Mucosa of stomach (tissue), 1 donor: ENCODE results near the gene ADGRA3.

ENCODE experiments used
- H3K27me3 ChIP-seq: one replicate; pipeline ENCODE4 v1.7.0; 2013; ENCODE audit warnings: mild to moderate bottlenecking, low read length; ENCODE audit not compliant: control insufficient read depth, insufficient read depth
- H3K36me3 ChIP-seq: one replicate; pipeline ENCODE4 v1.7.0; 2013; ENCODE audit warnings: low read length; ENCODE audit not compliant: control insufficient read depth, insufficient read depth
- H3K4me1 ChIP-seq: one replicate; pipeline ENCODE4 v1.7.0; 2013; ENCODE audit warnings: mild to moderate bottlenecking, low read length; ENCODE audit not compliant: control insufficient read depth, insufficient read depth
- H3K4me3 ChIP-seq: one replicate; pipeline ENCODE4 v1.7.0; 2013; ENCODE audit warnings: low read length
- H3K9ac ChIP-seq: one replicate; pipeline ENCODE4 v1.7.0; 2013; ENCODE audit warnings: mild to moderate bottlenecking, low read length, moderate library complexity
- H3K9me3 ChIP-seq: one replicate; pipeline ENCODE4 v1.7.0; 2013; ENCODE audit warnings: mild to moderate bottlenecking, low read length, moderate library complexity; ENCODE audit not compliant: control insufficient read depth
- donor health status: Pancreatic carcinoma.

Gene ADGRA3

GRCh38 chr4:22504447-22504846, 11.4 kb downstream of the ADGRA3 start:
- Histone ChIP-seq H3K4me1 (peaks cover 26% of the 10 kb centered on the region), H3K4me3 (no peak overlapping the region), H3K36me3 (no peaks in the 10 kb centered on the region), H3K27me3 (no peaks in the 10 kb centered on the region), H3K9me3 (no peaks in the 10 kb centered on the region), H3K9ac (no peak overlapping the region)

- Histone ChIP-seq H3K27me3 (no peaks in the 10 kb centered on the region), H3K36me3 (no peaks in the 10 kb centered on the region), H3K4me3 (no peak overlapping the region), H3K9ac (no peak overlapping the region), H3K4me1 (peaks cover 26% of the 10 kb centered on the region), H3K9me3 (no peaks in the 10 kb centered on the region)
These were observed 12.7 kb downstream of the ADGRA3 start for GRCh38 chr4:22502895-22503814.

- H3K4me1 ChIP-seq = peaks cover 22% of the 10 kb centered on the region
- no peak overlapping the region for H3K9ac ChIP-seq
- no peaks in the 10 kb centered on the region for H3K27me3 ChIP-seq
- no peaks in the 10 kb centered on the region for H3K9me3 ChIP-seq
- H3K36me3 ChIP-seq = no peaks in the 10 kb centered on the region
- H3K4me3 ChIP-seq = no peak overlapping the region
These were observed 14.2 kb downstream of the ADGRA3 start for GRCh38 chr4:22501715-22502095.

GRCh38 chr4:22500831-22501714, 14.8 kb downstream of the ADGRA3 start:
- Histone ChIP-seq H3K9me3 (no peaks in the 10 kb centered on the region), H3K27me3 (no peaks in the 10 kb centered on the region), H3K4me1 (peaks cover 17% of the 10 kb centered on the region), H3K9ac (no peak overlapping the region), H3K4me3 (no peak overlapping the region), H3K36me3 (no peaks in the 10 kb centered on the region)

GRCh38 chr4:22500128-22500611, 15.7 kb downstream of the ADGRA3 start:
- H3K4me1 ChIP-seq = peaks cover 14% of the 10 kb centered on the region

GRCh38 chr4:22498866-22499265, 17.0 kb downstream of the ADGRA3 start:
- Histone ChIP-seq H3K4me3 (no peak overlapping the region), H3K9me3 (no peaks in the 10 kb centered on the region), H3K9ac (no peak overlapping the region)

More at GRCh38 chr4:22500128-22500611, 15.7 kb downstream of the ADGRA3 start:
- H3K4me3 ChIP-seq = no peak overlapping the region
- no peaks in the 10 kb centered on the region for H3K27me3 ChIP-seq
- no peaks in the 10 kb centered on the region for H3K9me3 ChIP-seq
- H3K36me3 ChIP-seq = no peaks in the 10 kb centered on the region
- no peak overlapping the region for H3K9ac ChIP-seq

GRCh38 chr4:22496165-22496813, 19.6 kb downstream of the ADGRA3 start:
- Histone ChIP-seq H3K9ac (no peak overlapping the region), H3K27me3 (no peaks in the 10 kb centered on the region), H3K4me1 (peaks cover 14% of the 10 kb centered on the region), H3K36me3 (no peaks in the 10 kb centered on the region), H3K4me3 (no peak overlapping the region), H3K9me3 (no peaks in the 10 kb centered on the region)

More at GRCh38 chr4:22498866-22499265, 17.0 kb downstream of the ADGRA3 start:
- H3K4me1 ChIP-seq = peaks cover 14% of the 10 kb centered on the region
- H3K36me3 ChIP-seq = no peaks in the 10 kb centered on the region
- no peaks in the 10 kb centered on the region for H3K27me3 ChIP-seq

- Histone ChIP-seq H3K36me3 (no peaks in the 10 kb centered on the region), H3K27me3 (no peaks in the 10 kb centered on the region), H3K9ac (no peak overlapping the region), H3K4me3 (no peak overlapping the region), H3K9me3 (no peaks in the 10 kb centered on the region), H3K4me1 (no peaks in the 10 kb centered on the region)
These were observed 22.3 kb downstream of the ADGRA3 start for GRCh38 chr4:22493523-22493922.

- Histone ChIP-seq H3K4me3 (no peak overlapping the region), H3K9ac (no peak overlapping the region), H3K27me3 (no peaks in the 10 kb centered on the region), H3K36me3 (no peaks in the 10 kb centered on the region), H3K9me3 (no peaks in the 10 kb centered on the region), H3K4me1 (no peaks in the 10 kb centered on the region)
These were observed 22.9 kb downstream of the ADGRA3 start for GRCh38 chr4:22492987-22493386.

- Histone ChIP-seq H3K27me3 (no peaks in the 10 kb centered on the region), H3K36me3 (no peaks in the 10 kb centered on the region), H3K9ac (no peak overlapping the region), H3K4me1 (no peaks in the 10 kb centered on the region), H3K9me3 (no peaks in the 10 kb centered on the region), H3K4me3 (no peak overlapping the region)
These were observed 23.9 kb downstream of the ADGRA3 start for GRCh38 chr4:22491939-22492338.

GRCh38 chr4:22490718-22491315, 25.0 kb downstream of the ADGRA3 start:
- Histone ChIP-seq H3K4me1 (no peaks in the 10 kb centered on the region), H3K27me3 (no peaks in the 10 kb centered on the region), H3K9ac (no peak overlapping the region), H3K36me3 (no peaks in the 10 kb centered on the region), H3K4me3 (no peak overlapping the region), H3K9me3 (no peaks in the 10 kb centered on the region)
